CD4-positive, CD25-positive, alpha-beta regulatory T cell (primary cell): ENCODE data around the gene MRPS11. TPM values are rescaled to one million over a fixed set of nuclear protein-coding genes. Genes with fewer than 3 reads are reported as not detected.

Experiments used
- polyA plus RNA-seq, 4 donors: library from polyadenylated mRNA; unstranded; fragments of 300-500 nt; fragmentation: Illumina TruSeq; gene quantifications; one replicate each; pipeline ENCODE4 v1.2.3, GENCODE V29; 2021
- total RNA-seq: library from RNA; stranded (reverse); gene quantifications from one replicate; pipeline ENCODE4 v1.2.3, GENCODE V29; 2022

Gene MRPS11
- total and polyA plus RNA-seq, 5 donors from 2014 or later: 21.8 to 64.2 (median 58.1) TPM

Other genes starting within 250 kb of the MRPS11 start
- not detected for gene NTRK3, start 211.0 kb upstream of the MRPS11 start, total RNA-seq
- not detected for gene NTRK3, start 211.0 kb upstream of the MRPS11 start, polyA plus RNA-seq
- gene MRPL46, start 320 bp upstream of the MRPS11 start, total RNA-seq: 11.8 TPM
- 10 to 100 TPM; 49.9 to 72.9 (median 67.2) TPM for gene MRPL46, start 320 bp upstream of the MRPS11 start, polyA plus RNA-seq
- 4.6 TPM for gene DET1, start 79.0 kb downstream of the MRPS11 start, total RNA-seq
- 1 to 10 TPM; 1.0 to 2.2 (median 1.7) TPM for gene DET1, start 79.0 kb downstream of the MRPS11 start, polyA plus RNA-seq
- gene AEN, start 153.6 kb downstream of the MRPS11 start, total RNA-seq: 52.4 TPM
- gene AEN, start 153.6 kb downstream of the MRPS11 start, polyA plus RNA-seq: 10 to 100 TPM; 28.7 to 37.7 (median 35.4) TPM
- 257 TPM for gene ISG20, start 171.3 kb downstream of the MRPS11 start, total RNA-seq
- 100 to 1,000 TPM; 724 to 832 (median 792) TPM for gene ISG20, start 171.3 kb downstream of the MRPS11 start, polyA plus RNA-seq